ENCODE data around the gene MTHFR. TPM values are rescaled to one million over a fixed set of nuclear protein-coding genes. Genes with fewer than 3 reads are reported as not detected.

MTHFR gene
- total and polyA plus RNA-seq, 12 donors = 17.7 to 75.8 (median 39.1) TPM

DNA sequence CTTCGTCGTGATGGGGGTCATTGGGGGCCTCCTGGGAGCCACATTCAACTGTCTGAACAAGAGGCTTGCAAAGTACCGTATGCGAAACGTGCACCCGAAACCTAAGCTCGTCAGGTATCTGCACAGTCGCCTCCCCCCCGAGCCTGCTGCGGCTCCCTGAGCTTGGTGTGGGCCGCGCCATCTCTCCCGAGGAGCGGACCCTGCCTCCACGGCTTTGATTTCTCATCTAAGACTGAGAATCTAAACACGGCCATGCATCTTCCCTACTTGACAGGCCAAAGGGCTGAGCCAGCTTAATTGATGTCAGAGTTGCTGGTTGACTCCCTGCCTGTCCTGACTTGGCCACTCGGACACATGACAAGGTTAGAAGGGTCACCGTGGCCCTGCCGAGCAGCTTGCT is 22.7 kb upstream of the MTHFR start:
- DNase-seq = no peak
- no peak overlapping the region for H3K27ac ChIP-seq
- H3K9me3 ChIP-seq = no peaks in the 10 kb centered on the region
- no peak overlapping the region for H3K4me3 ChIP-seq
- intact Hi-C loops (cut with DNase I) = no loop called here
- no peaks in the 10 kb centered on the region for H3K4me1 ChIP-seq
- TF ChIP-seq, protein P1, sequence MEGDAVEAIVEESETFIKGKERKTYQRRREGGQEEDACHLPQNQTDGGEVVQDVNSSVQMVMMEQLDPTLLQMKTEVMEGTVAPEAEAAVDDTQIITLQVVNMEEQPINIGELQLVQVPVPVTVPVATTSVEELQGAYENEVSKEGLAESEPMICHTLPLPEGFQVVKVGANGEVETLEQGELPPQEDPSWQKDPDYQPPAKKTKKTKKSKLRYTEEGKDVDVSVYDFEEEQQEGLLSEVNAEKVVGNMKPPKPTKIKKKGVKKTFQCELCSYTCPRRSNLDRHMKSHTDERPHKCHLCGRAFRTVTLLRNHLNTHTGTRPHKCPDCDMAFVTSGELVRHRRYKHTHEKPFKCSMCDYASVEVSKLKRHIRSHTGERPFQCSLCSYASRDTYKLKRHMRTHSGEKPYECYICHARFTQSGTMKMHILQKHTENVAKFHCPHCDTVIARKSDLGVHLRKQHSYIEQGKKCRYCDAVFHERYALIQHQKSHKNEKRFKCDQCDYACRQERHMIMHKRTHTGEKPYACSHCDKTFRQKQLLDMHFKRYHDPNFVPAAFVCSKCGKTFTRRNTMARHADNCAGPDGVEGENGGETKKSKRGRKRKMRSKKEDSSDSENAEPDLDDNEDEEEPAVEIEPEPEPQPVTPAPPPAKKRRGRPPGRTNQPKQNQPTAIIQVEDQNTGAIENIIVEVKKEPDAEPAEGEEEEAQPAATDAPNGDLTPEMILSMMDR (IDR thresholded peaks at IDR 0.05) = no peak
- 92 to 93% methylated on average over 19 of the region's 19 CpGs for WGBS, 2 donors
- peaks cover 0 to 100% (median 86%) of the 10 kb centered on the region in 9 donors for H3K36me3 ChIP-seq
- no peaks in the 10 kb centered on the region for H3K27me3 ChIP-seq
- no peak for ATAC-seq

- Histone ChIP-seq H3K27me3 (no peaks in the 10 kb centered on the region), H3K4me3 (no peak overlapping the region), H3K36me3 (peaks cover 0 to 100% (median 85%) of the 10 kb centered on the region in 9 donors), H3K27ac (no peak overlapping the region), H3K4me1 (peaks cover 0 to 6% (median 0%) of the 10 kb centered on the region in 9 donors), H3K9me3 (no peaks in the 10 kb centered on the region)
- no peak for ATAC-seq
- TF ChIP-seq, protein P1 (IDR thresholded peaks at IDR 0.05) = no peak
- DNase-seq = no peak
- 93 to 97% methylated on average over 9 of the region's 9 CpGs for WGBS, 2 donors
- intact Hi-C loops (cut with DNase I) = no loop called here
These were observed 21.2 kb upstream of the MTHFR start for GRCh38 chr1:11826946-11827345.

DNA sequence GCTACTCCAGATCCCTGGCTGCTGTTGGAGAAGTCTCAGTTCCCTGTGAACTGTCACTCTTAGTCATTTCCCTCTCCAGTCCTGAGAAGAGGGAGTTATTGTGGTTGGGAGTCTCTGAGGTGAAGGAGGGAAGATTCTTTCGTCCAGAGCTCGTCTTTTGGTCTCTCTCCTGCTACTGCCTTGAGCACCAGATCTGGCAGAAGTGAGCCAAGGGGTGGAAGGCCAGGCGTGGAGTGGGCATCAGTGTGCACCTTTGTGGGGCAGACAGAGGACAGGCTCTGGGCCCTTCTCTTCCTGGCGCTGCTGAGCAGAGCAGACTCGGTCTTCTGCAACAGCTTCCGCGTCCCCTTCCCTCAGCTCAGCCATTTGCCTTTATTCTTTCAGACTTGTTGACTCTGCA is 19.4 kb upstream of the MTHFR start:
- Histone ChIP-seq H3K36me3 (peaks cover 0 to 100% (median 72%) of the 10 kb centered on the region in 9 donors), H3K4me1 (peaks cover 0 to 15% (median 0%) of the 10 kb centered on the region in 9 donors), H3K9me3 (no peaks in the 10 kb centered on the region), H3K4me3 (no peak overlapping the region), H3K27ac (no peak overlapping the region), H3K27me3 (no peaks in the 10 kb centered on the region)
- TF ChIP-seq, protein P1 (IDR thresholded peaks at IDR 0.05) = no peak
- WGBS, 2 donors = 93 to 96% methylated on average over 7 of the region's 7 CpGs
- intact Hi-C loops (cut with DNase I) = no loop called here
- no peak for DNase-seq
- ATAC-seq = no peak

GRCh38 chr1:11823366-11824137 is 17.8 kb upstream of the MTHFR start:
- ATAC-seq (peak in 1 of 8 donors; percentile 24), DNase-seq (no peak)
- Histone ChIP-seq H3K36me3 (peaks cover 0 to 100% (median 75%) of the 10 kb centered on the region in 9 donors), H3K4me3 (no peak overlapping the region), H3K9me3 (no peaks in the 10 kb centered on the region), H3K27ac (no peak overlapping the region), H3K27me3 (no peaks in the 10 kb centered on the region), H3K4me1 (peaks cover 0 to 15% (median 0%) of the 10 kb centered on the region in 9 donors)
- 93 to 94% methylated on average over 17 of the region's 17 CpGs for whole genome bisulfite sequencing, 2 donors
- intact Hi-C loops (cut with DNase I) = no loop called here
- TF ChIP-seq, protein P1 (IDR thresholded peaks at IDR 0.05) = no peak

Measured in heart right ventricle (tissue), 16 donors.